B cell (primary cell): Measurements from ENCODE around the gene PRKCH.

Source experiments
- CTCF ChIP-seq: fragments of 200-600 bp; IDR thresholded peaks from one replicate; pipeline ENCODE4 v1.8.0; 2022; ENCODE audit warnings: antibody characterized with exemption, mild to moderate bottlenecking
- EZH2 ChIP-seq: IDR thresholded peaks from 2 replicates; pipeline ENCODE4 v1.6.1; 2012; ENCODE audit warnings: borderline replicate concordance, low read depth, mild to moderate bottlenecking, moderate library complexity, low read length; ENCODE audit not compliant: insufficient read depth, poor library complexity, severe bottlenecking

GRCh38 chr14:61375218-61375617 lies 53.8 kb downstream of the PRKCH start:
- TF ChIP-seq CTCF (no peak), EZH2 (no peak)
